DND-41 (cell line): ENCODE measurements around the gene RFNG.

Experiments
- ATAC-seq: fragments of 200-7000 bp; cut with Tn5 transposase; 3 replicates; pipeline ENCODE4 v1.9.1; 2021; ENCODE audit warnings: low read depth; ENCODE audit not compliant: insufficient read depth
- DNase-seq: peaks from one replicate; pipeline ENCODE4 v3.0.0-alpha.2; 2020
- H2AFZ ChIP-seq: 2 replicates; pipeline ENCODE4 v1.6.0; 2012; ENCODE audit warnings: low read depth, low read length
- H3K27ac ChIP-seq: 2 replicates; pipeline ENCODE4 v1.5.1; 2012; ENCODE audit warnings: low read length, inconsistent platforms
- H3K27me3 ChIP-seq: fragments of 200-600 bp; sonication (generic); 2 replicates; pipeline ENCODE4 v1.6.0; 2012; ENCODE audit warnings: low read length, mild to moderate bottlenecking, inconsistent platforms; ENCODE audit not compliant: insufficient read depth, poor library complexity
- H3K36me3 ChIP-seq: 2 replicates; pipeline ENCODE4 v1.5.1; 2012; ENCODE audit warnings: low read length, inconsistent platforms; ENCODE audit not compliant: insufficient read depth
- H3K4me1 ChIP-seq: 2 replicates; pipeline ENCODE4 v1.5.1; 2012; ENCODE audit warnings: mild to moderate bottlenecking, low read length; ENCODE audit not compliant: insufficient read depth
- H3K4me2 ChIP-seq: 2 replicates; pipeline ENCODE4 v1.6.0; 2012; ENCODE audit warnings: mild to moderate bottlenecking, moderate library complexity, low read length, inconsistent platforms; ENCODE audit not compliant: insufficient read depth
- H3K4me3 ChIP-seq, 2 experiments: fragments of 200-600 bp in 1 of 2; shearing (Covaris generic) in 1 of 2; 2 replicates each; pipeline ENCODE4 v1.5.1; 2012 to 2016; ENCODE audit warnings: inconsistent platforms in 2 of 2, low read length in 2 of 2, mild to moderate bottlenecking in 2 of 2, low read depth in 1 of 2, moderate library complexity in 1 of 2
- H3K79me2 ChIP-seq: 2 replicates; pipeline ENCODE4 v1.6.0; 2012; ENCODE audit warnings: low read length, inconsistent platforms; ENCODE audit not compliant: insufficient read depth
- H3K9ac ChIP-seq: 2 replicates; pipeline ENCODE4 v1.6.0; 2012; ENCODE audit warnings: low read depth, mild to moderate bottlenecking, inconsistent platforms, low read length, moderate library complexity
- H3K9me3 ChIP-seq: 2 replicates; pipeline ENCODE4 v1.5.1; 2012; ENCODE audit warnings: low read length, moderate library complexity, mild to moderate bottlenecking, inconsistent platforms; ENCODE audit not compliant: insufficient read depth, severe bottlenecking
- H4K20me1 ChIP-seq: 2 replicates; pipeline ENCODE4 v1.6.0; 2012; ENCODE audit warnings: low read length; ENCODE audit not compliant: insufficient read depth
- EZH2 ChIP-seq: IDR thresholded peaks from 3 replicates; pipeline ENCODE4 v1.6.1; 2012; ENCODE audit warnings: borderline replicate concordance, low read depth, mild to moderate bottlenecking, moderate library complexity, low read length, inconsistent platforms; ENCODE audit not compliant: severe bottlenecking
- TF ChIP-seq, protein P1 (sequence below): IDR thresholded peaks from 2 replicates; pipeline ENCODE4 v1.5.1; 2012; ENCODE audit warnings: borderline replicate concordance, low read length, moderate library complexity, mild to moderate bottlenecking; ENCODE audit not compliant: poor library complexity, severe bottlenecking; ENCODE audit errors: extremely low read depth

The RFNG gene

DNA sequence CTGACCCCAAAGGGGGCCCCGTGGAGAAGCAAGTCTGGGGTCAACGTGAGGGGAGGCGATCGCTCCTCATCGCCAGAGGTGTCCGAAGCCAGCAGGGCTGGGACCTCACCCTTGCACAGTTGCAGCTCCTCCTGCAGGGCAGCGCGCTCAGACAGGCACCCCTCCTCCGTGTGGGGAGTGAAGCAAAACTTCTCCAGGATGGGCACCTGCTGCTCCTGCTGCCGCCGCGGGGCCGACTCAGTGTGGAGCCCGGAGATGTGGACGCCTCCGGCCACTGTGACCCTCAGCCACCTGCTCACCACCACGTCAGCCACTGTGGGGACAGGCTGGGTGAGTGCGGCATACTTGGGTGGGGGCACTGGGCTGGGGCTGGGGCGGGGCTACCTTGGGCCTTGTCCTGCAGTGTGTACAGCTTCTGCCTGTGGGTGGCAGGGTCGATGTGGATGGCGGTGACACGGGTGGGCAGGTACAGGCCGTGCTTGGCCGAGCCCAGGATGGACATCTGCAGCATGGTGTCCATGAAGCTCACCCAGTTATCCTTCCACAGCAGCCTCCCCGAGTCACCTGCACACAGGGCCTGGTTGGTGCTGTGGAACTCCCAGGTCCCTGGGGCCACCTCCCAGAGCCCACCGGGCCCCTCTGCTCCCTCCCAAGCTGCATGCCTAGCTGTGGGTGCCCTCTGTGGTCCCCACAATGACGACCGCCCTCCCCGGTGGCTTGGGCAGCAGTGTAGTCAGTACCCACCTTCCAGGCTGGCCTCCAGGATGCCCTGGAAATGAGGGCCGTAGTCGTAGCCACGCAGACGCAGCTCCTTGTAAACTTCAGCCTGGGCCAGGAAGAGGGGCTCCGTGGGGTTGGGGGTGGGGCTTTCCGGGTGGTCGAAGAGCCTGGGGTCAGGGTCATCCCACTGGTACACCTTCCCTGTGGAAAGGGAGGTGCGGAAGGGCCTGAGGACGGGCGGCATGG is 35.6 kb upstream of the RFNG start:
- H2AFZ ChIP-seq: no peak overlapping the region
- no peak overlapping the region for H3K4me3 ChIP-seq
- no peaks in the 10 kb centered on the region for H3K4me1 ChIP-seq
- TF ChIP-seq, protein P1, sequence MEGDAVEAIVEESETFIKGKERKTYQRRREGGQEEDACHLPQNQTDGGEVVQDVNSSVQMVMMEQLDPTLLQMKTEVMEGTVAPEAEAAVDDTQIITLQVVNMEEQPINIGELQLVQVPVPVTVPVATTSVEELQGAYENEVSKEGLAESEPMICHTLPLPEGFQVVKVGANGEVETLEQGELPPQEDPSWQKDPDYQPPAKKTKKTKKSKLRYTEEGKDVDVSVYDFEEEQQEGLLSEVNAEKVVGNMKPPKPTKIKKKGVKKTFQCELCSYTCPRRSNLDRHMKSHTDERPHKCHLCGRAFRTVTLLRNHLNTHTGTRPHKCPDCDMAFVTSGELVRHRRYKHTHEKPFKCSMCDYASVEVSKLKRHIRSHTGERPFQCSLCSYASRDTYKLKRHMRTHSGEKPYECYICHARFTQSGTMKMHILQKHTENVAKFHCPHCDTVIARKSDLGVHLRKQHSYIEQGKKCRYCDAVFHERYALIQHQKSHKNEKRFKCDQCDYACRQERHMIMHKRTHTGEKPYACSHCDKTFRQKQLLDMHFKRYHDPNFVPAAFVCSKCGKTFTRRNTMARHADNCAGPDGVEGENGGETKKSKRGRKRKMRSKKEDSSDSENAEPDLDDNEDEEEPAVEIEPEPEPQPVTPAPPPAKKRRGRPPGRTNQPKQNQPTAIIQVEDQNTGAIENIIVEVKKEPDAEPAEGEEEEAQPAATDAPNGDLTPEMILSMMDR: no peak
- no peak for TF ChIP-seq EZH2
- H3K27ac ChIP-seq: no peak overlapping the region
- H3K79me2 ChIP-seq: peaks cover 14% of the 10 kb centered on the region; the same call in 1 of the 2 replicates
- DNase-seq (no peak), ATAC-seq (no peak)
- H3K4me2 ChIP-seq: no peak overlapping the region
- H3K9ac ChIP-seq: no peak overlapping the region
- no peaks in the 10 kb centered on the region for H3K27me3 ChIP-seq
- no peaks in the 10 kb centered on the region for H3K9me3 ChIP-seq
- H4K20me1 ChIP-seq: peaks cover 82% of the 10 kb centered on the region
- peaks cover 100% of the 10 kb centered on the region for H3K36me3 ChIP-seq

DNA sequence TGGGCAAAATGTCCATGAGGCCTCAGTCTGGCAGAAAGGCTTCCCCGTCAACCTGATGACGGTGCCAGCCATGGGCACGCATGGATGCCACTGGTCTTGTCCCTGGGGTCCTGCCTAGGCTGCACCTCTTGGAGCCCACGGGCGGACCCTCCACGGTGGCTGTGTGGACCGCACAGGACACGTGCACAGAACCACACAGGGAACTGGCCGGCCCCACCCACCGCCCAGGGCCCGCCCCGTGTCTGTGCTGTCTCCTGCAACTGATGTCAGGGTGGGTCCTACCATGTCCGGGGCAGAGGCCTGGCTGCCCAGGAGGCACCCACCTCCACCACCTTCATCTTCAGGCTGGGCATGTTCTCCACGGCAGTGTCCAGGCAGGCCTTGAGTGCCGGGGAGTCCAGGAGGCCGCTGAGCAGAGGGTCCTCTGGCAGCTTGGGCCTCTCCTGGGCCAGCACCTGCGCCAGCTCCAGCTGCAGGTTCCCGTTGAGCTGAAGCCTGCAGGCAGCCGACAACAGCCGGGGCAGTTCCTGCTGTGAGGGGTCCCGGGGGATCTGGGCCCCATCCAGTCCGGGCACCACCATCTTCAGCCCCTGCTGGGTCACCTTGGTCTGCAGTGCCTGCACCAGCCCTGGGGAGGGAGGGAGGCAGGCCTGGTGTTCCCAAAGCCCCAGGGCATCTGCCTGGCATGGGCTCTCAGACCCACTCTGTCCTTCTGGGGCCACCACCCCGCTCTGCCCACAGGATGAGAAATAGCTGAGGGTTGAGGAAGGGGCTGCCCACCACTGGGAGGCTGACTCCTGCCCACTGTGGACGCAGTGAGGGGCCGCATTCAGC is 34.5 kb upstream of the RFNG start:
- DNase-seq (no peak), ATAC-seq (no peak)
- Histone ChIP-seq H3K4me3 (no peak overlapping the region), H3K9me3 (no peaks in the 10 kb centered on the region), H3K79me2 (peaks cover 8% of the 10 kb centered on the region; the same call in 1 of the 2 replicates), H2AFZ (no peak overlapping the region), H3K36me3 (peaks cover 98% of the 10 kb centered on the region), H4K20me1 (peaks cover 81% of the 10 kb centered on the region), H3K4me2 (no peak overlapping the region), H3K4me1 (no peaks in the 10 kb centered on the region), H3K9ac (no peak overlapping the region), H3K27me3 (no peaks in the 10 kb centered on the region), H3K27ac (no peak overlapping the region)
- TF ChIP-seq, protein P1: no peak
- no peak for TF ChIP-seq EZH2

- Histone ChIP-seq H4K20me1 (peaks cover 83% of the 10 kb centered on the region), H3K4me3 (no peak overlapping the region), H3K79me2 (peaks cover 3% of the 10 kb centered on the region; the same call in 1 of the 2 replicates), H2AFZ (no peak overlapping the region), H3K9ac (no peak overlapping the region), H3K4me2 (no peak overlapping the region), H3K27me3 (no peaks in the 10 kb centered on the region), H3K36me3 (peaks cover 98% of the 10 kb centered on the region), H3K4me1 (no peaks in the 10 kb centered on the region), H3K27ac (no peak overlapping the region), H3K9me3 (no peaks in the 10 kb centered on the region)
- ATAC-seq (no peak), DNase-seq (no peak)
- TF ChIP-seq, protein P1: no peak
- TF ChIP-seq EZH2: no peak
Observed at GRCh38 chr17:82085031-82085861, 33.6 kb upstream of the RFNG start.
